Measurements from ENCODE around the gene AIG1.

GRCh38 chr6:143368426-143368825, 307.7 kb downstream of the AIG1 start:
- TF ChIP-seq CTCF (IDR thresholded peaks at IDR 0.05; ENCODE audit: low read length) (no peak), EZH2 (IDR thresholded peaks at IDR 0.05; ENCODE audit: borderline replicate concordance, low read length) (no peak)

All from OCI-LY1 (cell line).